GM12891 (cell line): ENCODE measurements around the gene SPATA13.
"Not testable (repeated sequence)": the region's sequence is repeated elsewhere in the genome, so short reads cannot be mapped to it uniquely, and the experiment has no call there.

Experiments
- DNase-seq: peaks from one replicate; pipeline ENCODE4 v3.0.0; 2011; ENCODE audit warnings: low spot score; ENCODE audit not compliant: insufficient read length
- FAIRE-seq: peaks from 2 replicates; lab custom pipeline; 2011; peaks lifted over from hg19 to GRCh38; lab: Jason Lieb, UNC
- PAX5 ChIP-seq: IDR thresholded peaks from 2 replicates; pipeline ENCODE4 v1.6.1; 2011; ENCODE audit warnings: low read length, moderate library complexity, mild to moderate bottlenecking; ENCODE audit not compliant: insufficient read depth, severe bottlenecking
- POLR2A ChIP-seq: IDR thresholded peaks from 2 replicates; pipeline ENCODE4 v1.6.1; 2011; ENCODE audit warnings: low read depth, low read length, control low read depth
- POLR2AphosphoS5 ChIP-seq: IDR thresholded peaks from 2 replicates; pipeline ENCODE4 v1.6.1; 2011; ENCODE audit warnings: low read depth, low read length, control low read depth
- POU2F2 ChIP-seq: IDR thresholded peaks from 2 replicates; pipeline ENCODE4 v1.6.1; 2011; ENCODE audit warnings: low read depth, mild to moderate bottlenecking, control low read depth, low read length, moderate library complexity
- SPI1 ChIP-seq: IDR thresholded peaks from 2 replicates; pipeline ENCODE4 v1.6.1; 2011; ENCODE audit warnings: low read depth, low read length, control low read depth
- TAF1 ChIP-seq: IDR thresholded peaks from 2 replicates; pipeline ENCODE4 v1.6.1; 2011; ENCODE audit warnings: low read depth, low read length, control low read depth

The SPATA13 gene

DNA sequence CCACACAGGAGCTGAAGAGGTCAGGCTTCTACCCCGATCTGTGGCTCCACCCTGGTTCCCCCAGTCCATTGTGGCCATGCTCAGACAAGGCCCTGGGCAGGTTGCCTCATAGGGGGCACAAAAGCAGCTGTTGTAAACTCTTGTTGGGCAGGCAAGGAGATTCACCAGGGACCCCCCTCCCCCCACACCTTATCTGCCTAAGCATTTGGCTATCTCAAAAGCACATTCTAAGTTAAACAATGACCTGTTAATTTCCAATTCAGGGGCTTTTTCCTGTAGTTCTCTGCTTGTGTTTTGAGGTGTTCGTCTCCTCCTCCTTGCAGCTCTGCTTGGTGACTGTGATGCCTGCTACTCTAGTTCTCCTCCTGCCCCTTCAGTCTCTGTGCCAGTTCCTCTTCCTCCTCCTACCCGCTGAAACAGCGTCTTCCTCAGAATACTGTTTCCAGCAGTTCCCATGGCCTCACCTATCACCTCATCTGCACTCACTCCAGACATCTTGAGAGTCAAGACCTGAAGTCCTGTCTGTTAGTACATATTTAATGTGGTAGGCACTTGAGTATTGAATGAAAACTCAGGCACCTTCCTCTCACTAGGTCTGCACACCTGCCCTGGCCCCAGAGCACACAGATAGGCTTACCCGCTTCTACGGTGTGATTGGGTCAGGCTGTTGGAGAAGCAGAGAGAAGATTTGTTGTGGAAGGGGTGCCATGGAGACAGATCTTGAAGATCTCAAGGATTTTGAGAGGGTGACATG, 31.7 kb downstream of the SPATA13 start:
- FAIRE-seq: no peak
- no peak for TF ChIP-seq POLR2AphosphoS5
- 0 out of 2 replicates have a peak, but pooled peaks have one; percentile 7 for TF ChIP-seq SPI1
- TF ChIP-seq POU2F2: no peak
- no peak for TF ChIP-seq POLR2A
- DNase-seq: no peak

DNA sequence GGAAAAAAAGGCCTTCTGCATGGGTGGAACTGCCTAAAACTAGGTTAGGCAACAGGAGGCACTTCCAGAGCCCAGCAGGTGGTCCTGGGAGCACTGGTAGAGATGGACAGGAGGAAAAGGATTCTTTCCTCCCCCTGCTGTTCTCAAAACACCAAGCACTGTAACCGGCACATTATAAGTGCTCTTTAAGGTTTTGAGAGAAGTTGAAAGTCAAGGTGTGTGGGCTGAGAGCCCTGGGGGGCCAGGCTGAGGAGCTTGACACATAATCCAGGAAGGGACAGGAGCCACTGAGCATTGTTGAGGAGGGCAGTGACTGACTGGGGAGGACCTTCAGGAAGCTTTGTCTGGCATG, 32.3 kb downstream of the SPATA13 start:
- no peak for FAIRE-seq
- TF ChIP-seq TAF1 (no peak), POU2F2 (no peak), POLR2AphosphoS5 (no peak), POLR2A (no peak), PAX5 (no peak), SPI1 (no peak)
- DNase-seq: no peak

DNA sequence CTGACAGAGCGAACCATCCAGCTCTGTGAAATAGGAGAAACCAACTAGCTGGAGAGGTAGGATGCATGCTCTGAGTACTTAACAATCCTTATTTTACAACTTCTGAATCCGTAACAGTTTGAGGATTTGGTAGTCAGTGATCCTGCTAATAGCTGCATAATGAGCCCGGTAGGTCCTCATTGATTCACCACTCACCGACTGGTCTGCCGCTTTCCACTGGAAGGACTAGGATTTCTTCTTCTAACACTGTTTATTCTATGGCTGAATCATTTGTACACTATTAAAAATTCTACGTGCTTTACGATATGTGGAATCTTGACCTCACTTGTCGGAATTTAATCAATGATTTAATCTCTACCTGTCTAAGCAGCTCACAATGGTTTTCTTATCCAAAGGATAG, 33.9 kb downstream of the SPATA13 start:
- TF ChIP-seq POLR2A (no peak), POLR2AphosphoS5 (no peak), TAF1 (no peak), SPI1 (no peak), PAX5 (no peak), POU2F2 (no peak)
- no peak for DNase-seq
- no peak for FAIRE-seq

DNA sequence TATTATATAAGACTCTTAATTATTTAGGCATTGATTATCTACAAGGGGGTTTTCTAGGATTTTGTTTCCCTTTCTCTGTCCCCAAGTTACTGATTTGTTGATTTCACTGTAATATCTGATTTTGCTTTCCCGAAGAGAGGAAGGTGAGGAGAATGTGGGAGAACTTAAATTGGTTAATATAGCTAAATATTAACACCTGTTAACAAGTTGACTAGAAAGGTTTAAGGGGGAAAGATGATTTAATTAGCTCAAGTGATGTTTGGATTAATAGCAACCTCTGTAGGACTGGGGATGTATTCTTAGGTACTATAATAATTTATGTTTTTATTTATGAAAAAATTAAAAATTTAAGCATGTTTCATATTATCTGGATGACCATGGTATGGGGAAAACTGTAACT, 35.1 kb downstream of the SPATA13 start:
- TF ChIP-seq TAF1 (no peak), POLR2A (no peak), PAX5 (no peak), POU2F2 (no peak), POLR2AphosphoS5 (no peak), SPI1 (no peak)
- FAIRE-seq: no peak
- no peak for DNase-seq

DNA sequence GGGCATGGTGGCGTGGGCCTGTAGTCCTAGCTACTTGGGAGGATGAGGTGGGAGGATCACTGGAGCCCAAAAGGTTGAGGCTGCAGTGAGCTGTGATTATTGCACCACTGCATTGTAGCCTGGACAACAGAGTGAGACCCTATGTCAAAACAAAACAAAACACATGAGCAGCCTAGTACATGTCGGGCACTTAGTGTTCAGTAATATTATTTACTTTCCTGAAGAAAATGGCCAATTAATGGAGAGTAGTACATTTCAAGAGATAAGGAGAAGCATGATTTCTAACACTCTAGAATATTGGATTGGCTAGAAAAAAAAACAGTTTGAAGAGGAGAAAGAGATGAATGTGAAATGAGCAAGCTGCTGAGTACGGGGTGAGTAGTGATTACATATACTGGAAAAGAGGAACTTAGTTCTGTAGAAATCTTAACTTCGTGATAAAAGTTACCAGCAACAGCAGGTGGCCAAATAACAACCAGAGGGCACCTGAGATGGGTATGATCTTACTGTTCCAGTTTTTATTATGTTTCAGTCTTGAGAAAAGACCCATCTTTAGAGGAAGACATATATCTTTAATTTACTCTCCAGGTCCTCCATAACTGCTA, 36.2 kb downstream of the SPATA13 start:
- TF ChIP-seq POU2F2 (no peak), TAF1 (no peak), POLR2AphosphoS5 (no peak), POLR2A (no peak)
- no peak for DNase-seq
- no peak for FAIRE-seq

DNA sequence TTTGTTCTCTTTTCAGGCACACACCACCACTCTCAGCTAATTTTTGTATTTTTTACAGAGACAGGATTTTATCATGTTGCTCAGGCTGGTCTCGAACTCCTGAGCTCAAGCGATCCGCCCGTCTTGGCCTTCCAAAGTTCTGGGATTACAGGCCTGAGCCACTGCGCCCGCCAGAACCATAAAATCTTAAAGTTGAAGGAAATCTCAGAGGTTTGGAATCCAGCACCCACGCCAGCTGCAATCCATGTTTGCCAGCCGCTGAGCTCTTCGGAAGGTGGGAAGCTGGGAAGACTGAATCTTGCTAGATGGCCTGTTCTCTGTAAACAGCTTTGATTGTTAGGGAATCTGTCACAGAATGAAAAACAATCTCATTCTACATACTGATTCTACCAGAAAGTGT, 38.5 kb downstream of the SPATA13 start:
- DNase-seq: no peak
- TF ChIP-seq TAF1 (no peak), POLR2A (no peak), PAX5 (no peak), POU2F2 (no peak), SPI1 (no peak), POLR2AphosphoS5 (no peak)
- no peak for FAIRE-seq

DNA sequence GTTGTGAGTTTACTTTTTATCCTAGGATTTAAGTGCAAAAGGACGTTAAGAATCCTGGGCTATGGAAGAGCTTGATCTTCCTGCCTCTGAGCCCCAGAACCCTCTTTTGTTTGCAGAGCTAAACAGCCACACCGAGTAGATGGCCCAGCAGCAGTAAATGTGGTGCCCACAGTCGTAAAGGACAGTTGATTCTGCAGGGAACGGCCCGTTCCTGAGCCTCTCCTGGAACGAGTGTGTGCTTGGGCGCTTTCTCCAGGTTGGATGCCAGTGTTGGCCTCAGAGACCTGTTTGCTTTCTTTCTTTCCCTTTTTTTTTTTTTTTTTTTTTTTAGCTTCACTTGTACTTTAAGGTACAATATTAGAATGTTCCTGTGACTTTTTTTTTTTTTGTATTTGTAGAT, 41.7 kb downstream of the SPATA13 start:
- TF ChIP-seq PAX5: no peak
- no peak for TF ChIP-seq POU2F2
- no peak for TF ChIP-seq SPI1
- TF ChIP-seq POLR2A: no peak
- TF ChIP-seq TAF1: no peak
- TF ChIP-seq POLR2AphosphoS5: no peak
- FAIRE-seq (no peak), DNase-seq (no peak)

DNA sequence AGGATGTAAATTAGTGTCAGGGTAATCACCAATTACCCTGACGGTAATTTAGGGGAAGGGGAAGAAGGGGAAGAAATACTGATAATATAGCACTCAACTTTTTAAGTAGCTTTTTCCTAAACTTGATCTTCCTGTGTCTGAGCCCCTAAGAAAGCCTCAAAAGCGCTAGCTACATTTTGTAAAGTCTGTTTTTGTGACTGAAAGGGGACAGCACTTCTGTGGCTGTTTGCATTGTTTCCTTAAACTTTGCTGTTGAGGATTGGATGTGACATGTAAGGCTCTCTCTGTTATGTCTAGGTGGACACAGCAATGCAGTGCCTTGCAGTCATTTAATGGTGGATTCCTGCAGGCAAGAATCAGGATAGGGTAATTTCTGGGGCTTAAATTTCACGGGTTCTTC, 42.8 kb downstream of the SPATA13 start:
- no peak for FAIRE-seq
- DNase-seq: no peak
- no peak for TF ChIP-seq PAX5
- no peak for TF ChIP-seq POLR2A
- no peak for TF ChIP-seq SPI1
- TF ChIP-seq POLR2AphosphoS5: no peak
- TF ChIP-seq TAF1: no peak
- no peak for TF ChIP-seq POU2F2

DNA sequence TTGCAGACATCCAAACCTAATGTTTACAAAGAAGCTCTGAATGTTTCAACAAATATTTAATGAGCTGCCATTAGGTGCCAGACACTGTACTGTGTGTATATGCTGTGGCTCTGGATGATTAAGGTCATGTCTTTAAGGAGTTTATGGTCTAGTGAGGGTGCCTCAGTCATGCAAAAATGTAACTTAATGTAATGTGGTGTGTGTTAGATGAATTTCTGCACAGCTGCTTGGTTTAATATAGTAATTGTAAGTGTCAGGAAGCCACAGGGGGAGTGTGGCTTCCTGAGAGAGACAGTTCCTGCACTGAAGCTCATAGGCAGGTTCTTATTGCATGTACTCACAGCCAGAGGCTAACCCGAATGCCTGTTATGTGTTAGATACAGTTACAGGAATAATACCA, 43.3 kb downstream of the SPATA13 start:
- FAIRE-seq (peak; percentile 82), DNase-seq (peak; percentile 24)
- TF ChIP-seq POLR2A: no peak
- no peak for TF ChIP-seq PAX5
- TF ChIP-seq POU2F2: no peak
- no peak for TF ChIP-seq SPI1
- no peak for TF ChIP-seq POLR2AphosphoS5
- no peak for TF ChIP-seq TAF1

DNA sequence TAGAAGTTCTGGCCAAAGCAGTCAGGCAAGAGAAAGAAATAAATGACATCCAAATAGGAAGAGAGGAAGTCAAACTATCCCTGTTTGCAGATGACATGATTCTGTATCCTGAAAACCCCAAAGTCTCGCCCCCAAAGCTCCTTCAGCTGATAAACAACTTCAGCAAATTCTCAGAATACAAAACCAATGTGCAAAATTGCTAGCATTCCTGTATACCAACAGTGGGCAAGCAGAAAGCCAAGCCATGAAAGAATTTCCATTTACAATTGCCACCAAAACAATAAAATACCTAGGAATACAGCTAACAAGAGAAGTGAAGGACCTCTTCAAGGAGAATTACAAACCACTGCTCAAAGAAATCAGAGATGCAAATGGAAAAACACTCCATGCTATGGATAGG, 44.6 kb downstream of the SPATA13 start:
- FAIRE-seq, DNase-seq: not testable (repeated sequence)
